Mucosa of descending colon (tissue), 3 donors: Measurements from ENCODE around the gene SIX5. TPM values are rescaled to one million over a fixed set of nuclear protein-coding genes. Genes with fewer than 3 reads are reported as not detected.

Source experiments
- ATAC-seq: fragments of 200-7000 bp; cut with Tn5 transposase; one replicate; pipeline ENCODE4 v1.9.1; 2020; ENCODE audit warnings: mild to moderate bottlenecking, moderate library complexity
- DNase-seq, 3 donors: peaks; one replicate each; pipeline ENCODE4 v3.0.0-alpha.2; 2020
- H3K36me3 ChIP-seq: fragments of 200-600 bp; one replicate; pipeline ENCODE4 v1.8.0; 2021; ENCODE audit warnings: low read depth, mild to moderate bottlenecking
- H3K4me1 ChIP-seq: fragments of 200-600 bp; one replicate; pipeline ENCODE4 v1.8.0; 2021; ENCODE audit warnings: low read depth, mild to moderate bottlenecking
- H3K4me3 ChIP-seq: fragments of 200-600 bp; one replicate; pipeline ENCODE4 v1.8.0; 2021; ENCODE audit warnings: mild to moderate bottlenecking
- H3K9me3 ChIP-seq: fragments of 200-600 bp; one replicate; pipeline ENCODE4 v1.8.0; 2021; ENCODE audit warnings: mild to moderate bottlenecking
- CTCF ChIP-seq: fragments of 200-600 bp; IDR thresholded peaks from one replicate; pipeline ENCODE4 v1.8.0; 2022; ENCODE audit warnings: antibody characterized with exemption, mild to moderate bottlenecking
- intact Hi-C, 2 donors: fragments of 100-400 bp; cut with DNase I in 1 of 2; cut with micrococcal nuclease in 1 of 2; formaldehyde crosslinking; loops; one replicate each; pipeline versions ENCODE4 v1.11.0 to v1.11.1; 2022; cut with DNase I, micrococcal nuclease
- total RNA-seq, 3 donors: library from RNA; stranded (reverse); fragmentation: NEBNext Ultra II Directional in 2 of 3; extraction: Animal tissue kit (Norgen Biotek cat#: 25700) in 2 of 3; gene quantifications; one replicate each; pipeline versions ENCODE4 v1.2.1 to v1.2.4, GENCODE V29; 2021 to 2023
- donor health status: DM: no; HTN: no; CAD: no; lungs with moderate emphysema.
- donor health status: DM: no; HTN: no; CAD: no.
- donor health status: DM: no; HTN: yes; CAD: no.

The SIX5 gene
- total RNA-seq, 3 donors from 2014 or later = 9.6 to 35.6 (median 11.1) TPM

DNA sequence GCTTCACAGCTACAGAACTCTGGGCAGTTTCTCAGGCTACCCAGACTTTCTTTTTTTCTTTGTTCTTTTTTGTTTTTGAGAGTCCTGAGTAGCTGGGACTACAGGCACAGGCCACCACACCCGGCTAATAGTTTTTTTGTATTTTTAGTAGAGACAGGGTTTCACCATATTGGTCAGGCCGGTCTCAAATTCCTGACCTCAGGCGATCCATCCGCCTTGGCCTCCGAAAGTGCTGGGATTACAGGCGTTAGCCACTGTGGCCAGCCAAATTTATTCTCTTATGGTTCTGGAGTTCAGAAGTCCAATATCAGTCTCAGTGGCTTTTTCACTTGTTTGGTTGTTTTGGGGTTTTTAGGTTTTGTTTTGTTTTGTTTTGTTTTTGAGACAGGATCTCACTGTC is 23.4 kb downstream of the SIX5 start:
- intact Hi-C loops = no loop called here
- no peak for TF ChIP-seq CTCF
- ATAC-seq (no peak), DNase-seq (no peak)
- no peak overlapping the region for H3K4me3 ChIP-seq
- H3K4me1 ChIP-seq = no peaks in the 10 kb centered on the region
- no peaks in the 10 kb centered on the region for H3K9me3 ChIP-seq
- no peaks in the 10 kb centered on the region for H3K36me3 ChIP-seq

DNA sequence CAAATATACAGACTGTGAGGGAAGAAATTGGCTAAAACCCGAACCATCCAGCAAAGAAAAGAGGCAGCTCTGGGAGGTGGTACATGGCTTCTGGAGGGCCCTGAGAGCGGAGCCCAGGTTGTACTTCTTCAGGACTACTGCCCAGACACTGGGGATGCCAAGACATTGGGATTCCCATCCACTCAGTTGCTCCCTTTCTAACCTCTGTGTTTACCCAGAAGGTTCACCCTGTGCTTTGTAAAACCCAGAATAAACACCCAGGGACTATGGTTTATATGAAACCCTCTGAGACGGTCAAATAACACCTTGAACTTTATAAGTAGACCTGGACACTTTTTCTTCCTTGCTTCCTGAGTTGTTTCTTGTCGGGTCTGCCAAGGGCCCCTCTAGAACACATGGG is 26.1 kb downstream of the SIX5 start:
- H3K4me3 ChIP-seq = no peak overlapping the region
- H3K4me1 ChIP-seq = no peaks in the 10 kb centered on the region
- DNase-seq (no peak), ATAC-seq (no peak)
- no peak for TF ChIP-seq CTCF
- H3K36me3 ChIP-seq = no peaks in the 10 kb centered on the region
- no peaks in the 10 kb centered on the region for H3K9me3 ChIP-seq
- intact Hi-C loops = no loop called here

DNA sequence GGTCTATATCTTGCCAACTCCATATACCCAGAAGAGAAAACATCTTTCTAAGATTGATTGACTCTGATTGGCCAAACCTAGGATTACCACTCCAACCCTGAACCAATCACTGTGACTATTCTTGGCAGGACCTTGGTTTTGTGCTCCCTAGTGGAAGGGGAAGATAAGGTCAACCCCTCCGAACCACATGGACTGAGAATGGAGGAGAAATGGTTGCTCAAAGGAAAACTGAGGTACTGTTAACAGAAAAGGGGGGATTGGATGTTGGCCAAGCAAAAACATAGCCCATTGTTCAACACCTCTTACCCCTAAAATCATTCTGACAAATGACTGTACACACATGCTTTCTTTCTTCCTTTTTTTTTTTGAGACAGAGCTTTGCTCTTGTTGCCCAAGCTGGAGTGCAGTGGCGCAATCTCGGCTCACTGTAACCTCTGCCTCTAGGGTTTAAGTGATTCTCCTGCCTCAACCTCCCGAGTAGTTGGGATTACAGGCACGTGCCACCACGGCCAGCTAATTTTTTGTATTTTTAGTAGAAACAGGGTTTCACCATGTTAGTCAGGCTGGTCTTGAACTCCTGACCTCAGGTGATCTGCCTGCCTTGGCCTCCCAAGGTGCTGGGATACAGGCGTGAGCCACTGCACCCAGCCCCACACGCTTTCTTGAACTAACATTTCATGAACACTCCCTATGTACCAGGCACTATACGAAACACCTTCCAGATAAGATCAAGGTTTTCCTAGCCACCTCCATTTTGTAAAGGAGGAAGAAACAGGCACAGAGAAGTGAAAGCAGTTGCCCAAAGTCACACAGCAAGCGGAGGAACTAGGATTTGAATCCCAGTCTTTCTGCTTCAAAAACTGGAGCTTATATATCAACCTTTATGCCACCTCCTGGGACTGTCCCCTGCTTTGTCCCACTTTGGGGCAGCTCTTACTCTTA is 29.3 kb downstream of the SIX5 start:
- DNase-seq = no peak
- no peak for ATAC-seq
- Histone ChIP-seq H3K36me3 (no peaks in the 10 kb centered on the region), H3K4me3 (no peak overlapping the region), H3K4me1 (no peaks in the 10 kb centered on the region), H3K9me3 (no peaks in the 10 kb centered on the region)
- intact Hi-C loops = no loop called here
- no peak for TF ChIP-seq CTCF

GRCh38 chr19:45733160-45733810 is 35.8 kb downstream of the SIX5 start, which contains the start of gene MEIOSIN:
MEIOSIN (plus strand) TSS chr19:45733439; CDS start chr19:45735377, 1,938 bp downstream.
- TF ChIP-seq CTCF = no peak
- no peak within 1 kb of the TSS for H3K4me3 ChIP-seq
- intact Hi-C loops = no loop called here
- H3K4me1 ChIP-seq = peaks cover 19% of the 10 kb centered on the region
- ATAC-seq (no peak), DNase-seq (peak in 2 of 3 donors; percentile 44 to 62)
- no peaks in the 10 kb centered on the region for H3K9me3 ChIP-seq
- H3K36me3 ChIP-seq = no peaks in the 10 kb centered on the region

- H3K9me3 ChIP-seq = no peaks in the 10 kb centered on the region
- TF ChIP-seq CTCF = no peak
- ATAC-seq (peak; percentile 99), DNase-seq (peak; percentile 97)
- peak within 1 kb of the TSS; percentile 57 for H3K4me3 ChIP-seq
- H3K36me3 ChIP-seq = no peaks in the 10 kb centered on the region
- intact Hi-C loops = no loop called here
- H3K4me1 ChIP-seq = peaks cover 19% of the 10 kb centered on the region
These were observed 38.4 kb downstream of the SIX5 start, which contains the start of gene FBXO46 for GRCh38 chr19:45730368-45731288. FBXO46 (minus strand) TSS chr19:45730896; CDS start chr19:45713495, 17,401 bp downstream.
